Activated CD4-positive, alpha-beta memory T cell treated with anti-CD3 and anti-CD28 coated beads for 36 hours (primary cell): ENCODE data around the gene RAPGEF4. TPM values are rescaled to one million over a fixed set of nuclear protein-coding genes. Genes with fewer than 3 reads are reported as not detected.

Experiments used
- CTCF ChIA-PET: fragments of 350-600 bp; sonication (Branson Sonifier 250); formaldehyde crosslinking; loops from one replicate; lab custom pipeline; 2021; ENCODE audit warnings: antibody characterized with exemption, inconsistent platforms; lab: Charles Lee
- POLR2A ChIA-PET: fragments of 350-600 bp; sonication (Branson Sonifier 250); formaldehyde crosslinking; loops from one replicate; lab custom pipeline; 2021; ENCODE audit warnings: antibody characterized with exemption; lab: Charles Lee
- DNase-seq: peaks from one replicate; pipeline ENCODE4 v3.0.0-alpha.2; 2020
- H3K27ac Mint-ChIP-seq: one replicate; pipeline ENCODE4 v1.8.0; 2021; ENCODE audit warnings: mixed read lengths
- H3K27me3 Mint-ChIP-seq: one replicate; pipeline ENCODE4 v1.8.0; 2021; ENCODE audit warnings: mixed read lengths
- H3K36me3 Mint-ChIP-seq: one replicate; pipeline ENCODE4 v1.8.0; 2021; ENCODE audit warnings: mixed read lengths
- H3K4me1 Mint-ChIP-seq: one replicate; pipeline ENCODE4 v1.8.0; 2021; ENCODE audit warnings: low read depth, mixed read lengths
- H3K4me3 Mint-ChIP-seq: one replicate; pipeline ENCODE4 v1.8.0; 2021; ENCODE audit warnings: mild to moderate bottlenecking, mixed read lengths
- H3K9me3 Mint-ChIP-seq: one replicate; pipeline ENCODE4 v1.8.0; 2021; ENCODE audit warnings: mixed read lengths
- intact Hi-C: fragments of 100-400 bp; cut with micrococcal nuclease; formaldehyde crosslinking; loops from one replicate; pipeline ENCODE4 v1.15.1; 2023
- total RNA-seq, 2 experiments: library from RNA; stranded (reverse); gene quantifications; one replicate each; pipeline ENCODE4 v1.2.3, GENCODE V29; 2021

The RAPGEF4 gene
- total RNA-seq, 2 experiments from 2014 or later: 0.21 TPM; not detected in 1

GRCh38 chr2:172885996-172886395 lies 150.4 kb downstream of the RAPGEF4 start:
- intact Hi-C loops: no loop called here
- no peak for DNase-seq
- no peak overlapping the region for H3K27ac Mint-ChIP-seq
- ChIA-PET CTCF (no interaction called here), POLR2A (no interaction called here)
- H3K9me3 Mint-ChIP-seq: no peaks in the 10 kb centered on the region
- H3K36me3 Mint-ChIP-seq: no peaks in the 10 kb centered on the region
- no peak overlapping the region for H3K4me3 Mint-ChIP-seq
- no peaks in the 10 kb centered on the region for H3K4me1 Mint-ChIP-seq
- H3K27me3 Mint-ChIP-seq: peaks cover 5% of the 10 kb centered on the region

- Mint-ChIP-seq H3K36me3 (no peaks in the 10 kb centered on the region), H3K27ac (no peak overlapping the region), H3K4me1 (no peaks in the 10 kb centered on the region), H3K4me3 (no peak overlapping the region), H3K27me3 (peaks cover 9% of the 10 kb centered on the region), H3K9me3 (no peaks in the 10 kb centered on the region)
- POLR2A ChIA-PET: no interaction called here
- CTCF ChIA-PET: no interaction called here
- DNase-seq: no peak
- intact Hi-C loops: no loop called here
Measured at GRCh38 chr2:172887280-172887679, 151.6 kb downstream of the RAPGEF4 start.

- intact Hi-C loops: no loop called here
- Mint-ChIP-seq H3K4me3 (no peak overlapping the region), H3K27me3 (peaks cover 15% of the 10 kb centered on the region), H3K27ac (no peak overlapping the region), H3K4me1 (no peaks in the 10 kb centered on the region), H3K9me3 (no peaks in the 10 kb centered on the region), H3K36me3 (no peaks in the 10 kb centered on the region)
- ChIA-PET CTCF (no interaction called here), POLR2A (no interaction called here)
- DNase-seq: no peak
Measured at GRCh38 chr2:172888714-172889669, 153.3 kb downstream of the RAPGEF4 start.

- Mint-ChIP-seq H3K36me3 (no peaks in the 10 kb centered on the region), H3K9me3 (no peaks in the 10 kb centered on the region), H3K4me3 (no peak overlapping the region)
Measured at GRCh38 chr2:172889768-172890430, 154.3 kb downstream of the RAPGEF4 start.

GRCh38 chr2:172893111-172893510 lies 157.5 kb downstream of the RAPGEF4 start:
- H3K4me3 Mint-ChIP-seq: no peak overlapping the region
- DNase-seq: no peak
- H3K36me3 Mint-ChIP-seq: no peaks in the 10 kb centered on the region
- no peak overlapping the region for H3K27ac Mint-ChIP-seq
- no peaks in the 10 kb centered on the region for H3K9me3 Mint-ChIP-seq
- POLR2A ChIA-PET: no interaction called here
- H3K4me1 Mint-ChIP-seq: no peaks in the 10 kb centered on the region
- CTCF ChIA-PET: no interaction called here
- peaks cover 23% of the 10 kb centered on the region for H3K27me3 Mint-ChIP-seq
- intact Hi-C loops: no loop called here

More at GRCh38 chr2:172889768-172890430, 154.3 kb downstream of the RAPGEF4 start:
- POLR2A ChIA-PET: no interaction called here
- intact Hi-C loops: no loop called here
- Mint-ChIP-seq H3K4me1 (no peaks in the 10 kb centered on the region), H3K27ac (no peak overlapping the region), H3K27me3 (peaks cover 15% of the 10 kb centered on the region)
- CTCF ChIA-PET: no interaction called here
- no peak for DNase-seq

GRCh38 chr2:172893671-172894070 lies 158.0 kb downstream of the RAPGEF4 start:
- intact Hi-C loops: no loop called here
- ChIA-PET POLR2A (no interaction called here), CTCF (no interaction called here)
- no peak for DNase-seq
- Mint-ChIP-seq H3K27me3 (peaks cover 25% of the 10 kb centered on the region), H3K27ac (no peak overlapping the region), H3K9me3 (no peaks in the 10 kb centered on the region), H3K4me3 (no peak overlapping the region), H3K36me3 (no peaks in the 10 kb centered on the region), H3K4me1 (no peaks in the 10 kb centered on the region)

GRCh38 chr2:172894689-172895387 lies 159.2 kb downstream of the RAPGEF4 start:
- Mint-ChIP-seq H3K27ac (no peak overlapping the region), H3K27me3 (peaks cover 25% of the 10 kb centered on the region), H3K36me3 (no peaks in the 10 kb centered on the region), H3K4me1 (no peaks in the 10 kb centered on the region), H3K4me3 (no peak overlapping the region), H3K9me3 (no peaks in the 10 kb centered on the region)
- intact Hi-C loops: no loop called here
- no peak for DNase-seq
- ChIA-PET CTCF (no interaction called here), POLR2A (no interaction called here)

GRCh38 chr2:172896661-172897081 lies 161.0 kb downstream of the RAPGEF4 start:
- no peak overlapping the region for H3K27ac Mint-ChIP-seq
- peaks cover 25% of the 10 kb centered on the region for H3K27me3 Mint-ChIP-seq
- no peaks in the 10 kb centered on the region for H3K36me3 Mint-ChIP-seq
- CTCF ChIA-PET: interaction anchor here (0.7 kb wide), 1 partner anchor 390 kb away, joined by 3 read pairs; no protein-coding TSS in a partner anchor
- POLR2A ChIA-PET: no interaction called here
- no peaks in the 10 kb centered on the region for H3K4me1 Mint-ChIP-seq
- no peaks in the 10 kb centered on the region for H3K9me3 Mint-ChIP-seq
- DNase-seq: no peak
- intact Hi-C loops: no loop called here
- H3K4me3 Mint-ChIP-seq: no peak overlapping the region

GRCh38 chr2:172900871-172901270 lies 165.2 kb downstream of the RAPGEF4 start:
- no peaks in the 10 kb centered on the region for H3K9me3 Mint-ChIP-seq
- H3K4me3 Mint-ChIP-seq: no peak overlapping the region
- no peak overlapping the region for H3K27ac Mint-ChIP-seq
- peaks cover 17% of the 10 kb centered on the region for H3K27me3 Mint-ChIP-seq
- ChIA-PET CTCF (no interaction called here), POLR2A (no interaction called here)
- no peaks in the 10 kb centered on the region for H3K4me1 Mint-ChIP-seq
- intact Hi-C loops: no loop called here
- DNase-seq: no peak
- H3K36me3 Mint-ChIP-seq: no peaks in the 10 kb centered on the region

- POLR2A ChIA-PET: no interaction called here
- Mint-ChIP-seq H3K4me3 (no peak overlapping the region), H3K36me3 (no peaks in the 10 kb centered on the region), H3K27me3 (peaks cover 16% of the 10 kb centered on the region), H3K9me3 (no peaks in the 10 kb centered on the region), H3K4me1 (no peaks in the 10 kb centered on the region), H3K27ac (no peak overlapping the region)
- intact Hi-C loops: no loop called here
- CTCF ChIA-PET: interaction anchor here (2.0 to 2.3 kb wide), 2 partner anchors 26 to 30 kb away, joined by 4 to 9 read pairs; no protein-coding TSS in a partner anchor
- DNase-seq: no peak
Measured at GRCh38 chr2:172901913-172902312, 166.3 kb downstream of the RAPGEF4 start.

- no peaks in the 10 kb centered on the region for H3K4me1 Mint-ChIP-seq
- intact Hi-C loops: no loop called here
- no peak for DNase-seq
- no peaks in the 10 kb centered on the region for H3K36me3 Mint-ChIP-seq
- H3K27me3 Mint-ChIP-seq: peaks cover 5% of the 10 kb centered on the region
- no peak overlapping the region for H3K4me3 Mint-ChIP-seq
- H3K9me3 Mint-ChIP-seq: no peaks in the 10 kb centered on the region
- POLR2A ChIA-PET: no interaction called here
- CTCF ChIA-PET: no interaction called here
- no peak overlapping the region for H3K27ac Mint-ChIP-seq
Measured at GRCh38 chr2:172904236-172904635, 168.6 kb downstream of the RAPGEF4 start.
